Activated CD8-positive, alpha-beta memory T cell treated with anti-CD3 and anti-CD28 coated beads for 36 hours (primary cell): ENCODE data around the gene KRT37. TPM values are rescaled to one million over a fixed set of nuclear protein-coding genes. Genes with fewer than 3 reads are reported as not detected.
"Not testable (repeated sequence)": the region's sequence is repeated elsewhere in the genome, so short reads cannot be mapped to it uniquely, and the experiment has no call there.

Experiments
- CTCF ChIA-PET: fragments of 350-600 bp; sonication (Branson Sonifier 250); formaldehyde crosslinking; loops from one replicate; lab custom pipeline; 2021; ENCODE audit warnings: antibody characterized with exemption; lab: Charles Lee
- POLR2A ChIA-PET: fragments of 350-600 bp; sonication (Branson Sonifier 250); formaldehyde crosslinking; loops from one replicate; lab custom pipeline; 2021; ENCODE audit warnings: antibody characterized with exemption; lab: Charles Lee
- total RNA-seq, 2 experiments: library from RNA; stranded (reverse); gene quantifications; one replicate each; pipeline ENCODE4 v1.2.3, GENCODE V29; 2021

The KRT37 gene
- total RNA-seq, 2 experiments from 2014 or later: not detected

DNA sequence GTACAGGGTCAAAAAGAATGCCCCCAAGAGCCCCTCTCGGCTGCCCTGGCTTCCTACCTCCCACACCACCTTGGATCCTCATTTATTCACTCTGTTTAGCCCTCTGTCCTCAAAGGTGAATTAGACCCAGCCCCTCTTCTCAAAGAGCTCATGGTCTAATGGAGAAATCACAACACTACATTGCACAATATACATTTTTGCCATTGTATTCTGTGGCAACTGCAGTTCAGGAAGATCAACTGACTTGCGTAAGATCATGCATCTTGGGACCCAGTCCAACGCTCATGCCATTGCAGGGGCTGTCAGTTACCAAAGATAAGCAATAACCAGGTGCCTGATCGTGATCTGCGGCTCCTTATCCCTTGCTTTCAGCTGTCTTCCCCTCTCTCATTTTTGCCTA is 15.0 kb upstream of the KRT37 start:
- ChIA-PET POLR2A (no interaction called here), CTCF (no interaction called here)

GRCh38 chr17:41437769-41438168 is 13.4 kb upstream of the KRT37 start:
- ChIA-PET POLR2A (no interaction called here), CTCF (no interaction called here)

DNA sequence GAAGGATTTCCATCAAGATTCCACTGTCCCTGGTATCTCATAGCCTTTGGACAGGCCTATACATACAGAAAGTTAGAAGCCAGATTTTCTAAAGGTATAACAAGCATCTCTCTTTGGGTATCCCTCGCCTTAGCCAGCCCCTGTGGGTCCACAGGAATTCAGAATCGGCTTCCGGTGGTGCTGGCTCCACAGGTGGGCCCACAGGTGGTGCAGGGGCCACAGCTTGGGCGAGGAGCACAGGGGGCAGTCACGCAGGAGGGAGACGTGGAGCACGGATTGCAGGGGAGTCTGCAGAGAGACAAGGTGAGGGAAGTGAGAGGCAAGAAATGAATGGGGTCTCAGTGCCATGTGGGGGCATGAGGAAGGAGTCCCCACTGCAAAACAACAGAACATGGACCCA is 12.9 kb upstream of the KRT37 start:
- CTCF ChIA-PET: no interaction called here

DNA sequence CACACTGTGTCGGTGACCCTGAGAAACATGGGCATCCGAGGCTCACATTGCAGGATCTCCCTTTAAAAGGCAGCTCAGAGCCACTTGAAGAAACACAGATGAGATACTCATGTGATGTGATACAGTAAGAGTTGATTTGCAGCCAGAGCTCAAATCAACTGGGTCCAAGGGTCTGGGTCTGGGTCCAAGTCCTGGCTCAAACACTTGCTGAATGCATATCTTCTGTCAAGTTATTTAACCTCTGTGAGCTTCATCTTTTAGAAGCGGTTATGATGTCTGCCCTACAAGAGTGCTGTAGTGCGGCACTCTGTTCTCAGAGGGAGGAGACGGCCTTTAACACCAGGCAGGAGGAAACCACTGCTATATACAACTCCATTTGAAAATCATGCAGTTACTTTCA is 10.0 kb upstream of the KRT37 start:
- CTCF ChIA-PET: interaction anchor here (0.5 to 1.1 kb wide), 2 partner anchors 61 to 63 kb away, joined by 3 to 4 read pairs; no protein-coding TSS in a partner anchor
- POLR2A ChIA-PET: no interaction called here

More for the DNA sequence above, 12.9 kb upstream of the KRT37 start:
- POLR2A ChIA-PET: no interaction called here

DNA sequence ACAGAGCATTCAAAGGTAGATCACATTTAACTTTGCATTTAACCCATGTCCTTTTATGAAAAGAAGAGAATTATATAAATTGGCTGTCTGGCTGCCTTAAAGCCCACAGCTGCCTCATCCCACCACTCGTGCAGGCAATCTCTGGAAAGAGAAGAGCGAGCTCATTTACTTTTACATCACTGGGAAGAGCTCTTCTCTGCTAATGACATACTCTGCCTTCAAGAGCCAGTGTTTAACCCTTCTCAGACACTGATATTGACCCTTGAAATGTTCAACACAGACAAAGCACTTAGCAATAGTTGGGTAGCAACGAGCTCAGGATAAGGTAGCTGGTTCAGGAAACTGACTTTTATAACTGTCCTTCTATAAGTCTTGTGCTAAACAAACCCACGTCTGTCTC is 9.6 kb upstream of the KRT37 start:
- ChIA-PET POLR2A (no interaction called here), CTCF (interaction anchor here (1.1 kb wide), 1 partner anchor 62 kb away, joined by 4 read pairs; no protein-coding TSS in a partner anchor)

GRCh38 chr17:41433586-41433985 is 9.2 kb upstream of the KRT37 start:
- ChIA-PET CTCF (interaction anchor here (1.1 kb wide), 1 partner anchor 62 kb away, joined by 4 read pairs; no protein-coding TSS in a partner anchor), POLR2A (no interaction called here)

GRCh38 chr17:41430376-41430775 is 6.0 kb upstream of the KRT37 start:
- POLR2A ChIA-PET, CTCF ChIA-PET: not testable (repeated sequence)

GRCh38 chr17:41429667-41430066 is 5.3 kb upstream of the KRT37 start:
- POLR2A ChIA-PET: no interaction called here
- CTCF ChIA-PET: no interaction called here

- POLR2A ChIA-PET: no interaction called here
- CTCF ChIA-PET: no interaction called here
Measured at GRCh38 chr17:41428591-41429291, 4.4 kb upstream of the KRT37 start.

- CTCF ChIA-PET: not testable (repeated sequence)
Measured at GRCh38 chr17:41422586-41422985, 1.8 kb downstream of the KRT37 start.

DNA sequence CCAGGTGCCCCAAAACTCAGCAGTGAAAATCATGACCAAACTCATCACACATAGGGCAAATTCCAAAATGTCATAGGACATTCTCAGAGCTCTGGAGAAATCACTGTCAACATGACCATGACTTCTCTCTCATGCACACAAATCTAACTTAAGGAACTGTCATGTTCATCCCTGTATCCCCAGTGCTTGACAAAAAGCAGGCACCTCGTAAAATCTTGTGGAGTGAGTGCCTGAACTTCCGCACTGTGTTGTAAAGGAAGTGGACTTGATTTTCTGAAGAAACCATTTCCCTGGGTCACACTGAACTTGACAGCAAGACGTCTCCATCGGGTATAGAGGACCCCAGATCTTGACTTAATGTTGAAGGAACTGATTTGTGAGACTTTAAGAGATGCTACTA is 2.8 kb downstream of the KRT37 start:
- CTCF ChIA-PET: no interaction called here
- POLR2A ChIA-PET: no interaction called here

More at GRCh38 chr17:41422586-41422985, 1.8 kb downstream of the KRT37 start:
- POLR2A ChIA-PET: not testable (repeated sequence)

DNA sequence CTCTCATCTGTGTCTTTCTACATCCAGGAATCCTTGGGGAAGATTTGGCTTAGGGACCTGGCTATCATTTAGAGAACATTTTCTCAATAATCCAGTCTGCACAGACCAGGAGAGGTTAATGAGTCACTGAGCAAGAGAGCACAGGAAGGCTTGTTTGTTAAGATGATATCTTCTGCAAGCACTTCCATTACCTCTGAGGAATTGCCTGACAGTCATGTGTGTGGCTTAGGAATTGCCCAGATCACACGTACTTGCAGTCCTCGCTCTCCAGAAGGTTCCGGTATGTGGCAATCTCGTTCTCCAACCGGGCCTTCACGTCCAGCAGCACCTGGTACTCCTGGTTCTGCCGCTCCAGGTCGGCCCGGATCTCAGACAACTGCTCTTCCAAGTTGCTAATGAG is 3.3 kb downstream of the KRT37 start:
- POLR2A ChIA-PET: no interaction called here

GRCh38 chr17:41420134-41420533 is 4.3 kb downstream of the KRT37 start:
- ChIA-PET POLR2A (no interaction called here), CTCF (no interaction called here)

More for the DNA sequence above, 3.3 kb downstream of the KRT37 start:
- CTCF ChIA-PET: no interaction called here

DNA sequence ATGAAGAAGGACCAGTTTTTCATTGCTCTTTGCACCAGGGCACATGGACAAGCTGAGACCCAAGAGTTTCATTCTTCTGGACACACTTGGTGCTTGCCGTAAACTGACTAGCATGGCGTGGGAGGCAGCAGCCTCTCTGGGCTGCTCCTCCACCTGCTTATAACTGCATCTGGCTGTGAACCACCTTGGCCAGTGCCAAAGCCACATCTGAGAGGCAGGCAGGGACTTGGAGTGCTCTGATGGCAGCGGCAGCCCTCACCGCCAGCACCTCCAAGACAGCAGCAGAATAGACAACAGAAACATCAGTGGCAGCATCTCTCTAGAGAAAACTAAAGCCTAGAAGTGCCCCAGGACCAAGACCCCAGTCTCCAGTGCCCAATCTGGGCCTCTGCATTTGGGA is 4.7 kb downstream of the KRT37 start:
- ChIA-PET CTCF (no interaction called here), POLR2A (no interaction called here)

DNA sequence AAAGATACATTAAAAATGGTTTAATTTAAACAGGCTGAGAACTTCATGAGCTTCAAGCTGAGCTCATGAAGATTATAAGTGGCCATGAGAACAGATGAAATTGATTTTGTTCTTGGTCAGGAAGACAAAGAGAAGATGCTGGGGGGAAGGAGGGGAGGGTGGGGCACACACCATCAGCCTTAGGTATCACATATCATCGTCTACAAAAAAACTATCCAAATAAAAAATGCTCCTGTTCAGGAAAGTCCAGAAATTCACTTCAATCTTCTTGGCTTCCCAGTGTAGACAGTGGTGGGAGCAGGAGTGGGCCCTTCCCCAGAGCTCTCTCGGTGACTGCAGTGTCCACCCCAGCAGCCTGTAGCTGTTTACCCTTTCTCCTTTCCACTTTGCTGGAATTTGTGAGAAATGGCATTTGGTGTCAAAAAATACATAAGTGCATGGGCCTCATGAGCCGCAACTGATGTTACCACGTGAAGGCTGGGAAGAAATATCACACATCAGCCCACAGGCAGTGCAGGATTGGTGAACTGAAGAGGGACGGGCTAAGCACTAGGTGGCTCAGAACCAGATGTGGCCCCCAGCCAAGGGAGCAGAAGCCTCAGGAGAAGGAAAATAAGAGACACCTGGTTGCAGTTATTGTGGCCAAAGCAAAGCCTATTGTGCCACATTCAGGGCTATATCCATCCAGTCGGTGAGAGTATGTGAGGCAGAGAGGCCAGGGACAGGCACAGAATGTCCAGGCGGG is 6.1 kb downstream of the KRT37 start:
- ChIA-PET CTCF (interaction anchor here (0.8 to 1.7 kb wide), 3 partner anchors 9 to 244 kb away, joined by 3 to 5 read pairs (median 3); no protein-coding TSS in a partner anchor), POLR2A (no interaction called here)

- CTCF ChIA-PET: interaction anchor here (0.8 to 1.7 kb wide), 3 partner anchors 9 to 245 kb away, joined by 3 to 5 read pairs (median 3); no protein-coding TSS in a partner anchor
- POLR2A ChIA-PET: no interaction called here
Measured at GRCh38 chr17:41417576-41418015, 6.8 kb downstream of the KRT37 start.

GRCh38 chr17:41417127-41417526 is 7.3 kb downstream of the KRT37 start:
- CTCF ChIA-PET: interaction anchor here (0.8 to 1.2 kb wide), 2 partner anchors 8 to 11 kb away, joined by 3 read pairs; no protein-coding TSS in a partner anchor
- POLR2A ChIA-PET: no interaction called here

DNA sequence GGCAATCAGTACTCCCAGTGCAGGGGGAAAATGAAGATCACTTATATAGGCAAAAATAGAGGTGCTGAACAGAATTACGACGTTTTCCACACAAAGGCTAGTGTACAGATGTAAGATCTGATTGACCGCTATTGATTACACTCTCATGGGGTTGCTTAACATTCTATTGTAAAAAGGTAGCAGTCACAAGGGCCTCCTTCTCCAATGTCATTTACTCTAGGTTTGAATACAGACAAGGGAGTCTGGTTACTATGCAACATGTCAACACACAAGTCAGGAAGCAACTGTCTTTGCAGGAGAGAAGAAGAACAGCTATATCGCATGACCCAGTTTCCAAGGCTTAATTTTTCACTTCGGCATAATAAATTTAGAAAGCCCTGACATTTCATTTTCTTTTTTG is 7.9 kb downstream of the KRT37 start:
- POLR2A ChIA-PET: no interaction called here
- CTCF ChIA-PET: no interaction called here

DNA sequence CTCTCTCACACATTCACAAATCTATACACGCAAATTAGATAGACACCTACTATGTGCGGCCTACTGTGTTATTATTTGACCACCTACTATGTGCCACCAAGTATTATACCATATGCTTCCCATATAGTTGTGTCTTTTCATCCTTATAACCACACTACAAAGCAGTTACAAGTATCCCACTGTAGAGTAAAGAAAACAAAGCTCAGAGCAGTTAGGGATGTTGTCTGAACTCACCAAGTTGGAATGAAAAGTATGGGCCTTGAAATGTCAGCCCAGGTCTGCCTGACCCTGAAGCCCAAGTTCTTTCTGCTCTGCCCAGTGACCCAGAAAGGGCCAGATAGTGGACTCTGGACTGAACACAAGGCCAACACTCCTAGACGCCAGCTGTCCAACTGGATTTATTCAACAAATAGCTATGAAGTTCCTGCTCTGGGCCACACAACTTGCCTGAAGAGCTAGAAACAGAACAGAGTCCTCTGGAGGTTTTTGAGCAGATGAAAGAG is 8.5 kb downstream of the KRT37 start:
- ChIA-PET CTCF (no interaction called here), POLR2A (no interaction called here)

DNA sequence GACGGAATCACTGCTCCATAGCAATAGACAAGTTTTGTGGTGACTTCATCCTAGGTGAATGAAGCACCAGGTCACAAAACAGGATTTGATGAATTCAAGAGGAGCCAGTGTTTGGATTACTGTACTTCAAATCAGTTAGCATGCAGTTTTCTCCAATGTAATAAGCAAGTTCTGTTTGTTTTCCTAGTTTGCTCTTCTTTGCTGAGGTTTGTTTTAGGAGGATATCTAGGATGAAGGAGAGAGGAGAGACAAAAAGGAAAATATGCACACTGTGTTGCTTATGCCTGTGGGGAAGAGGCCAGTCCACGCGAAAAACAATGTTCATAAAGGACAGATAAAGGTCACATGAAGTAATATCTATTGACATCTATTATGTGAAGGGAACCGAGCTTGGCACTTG is 9.0 kb downstream of the KRT37 start:
- ChIA-PET POLR2A (no interaction called here), CTCF (no interaction called here)
